Rectal smooth muscle tissue (tissue), 1 donor: Measurements from ENCODE around the gene BARHL1.

Source experiments
- H3K27ac ChIP-seq: one replicate; pipeline ENCODE4 v1.7.0; 2013; ENCODE audit warnings: low read depth, low read length, inconsistent platforms
- H3K27me3 ChIP-seq: one replicate; pipeline ENCODE4 v1.7.0; 2013; ENCODE audit warnings: low read length; ENCODE audit not compliant: control insufficient read depth, insufficient read depth
- H3K36me3 ChIP-seq: one replicate; pipeline ENCODE4 v1.7.0; 2013; ENCODE audit warnings: low read length; ENCODE audit not compliant: control insufficient read depth, insufficient read depth
- H3K4me1 ChIP-seq: one replicate; pipeline ENCODE4 v1.7.0; 2013; ENCODE audit warnings: low read length; ENCODE audit not compliant: control insufficient read depth, insufficient read depth
- H3K4me3 ChIP-seq: one replicate; pipeline ENCODE4 v1.7.0; 2013; ENCODE audit warnings: low read length
- H3K9ac ChIP-seq: one replicate; pipeline ENCODE4 v1.7.0; 2013; ENCODE audit warnings: low read length

BARHL1 gene

DNA sequence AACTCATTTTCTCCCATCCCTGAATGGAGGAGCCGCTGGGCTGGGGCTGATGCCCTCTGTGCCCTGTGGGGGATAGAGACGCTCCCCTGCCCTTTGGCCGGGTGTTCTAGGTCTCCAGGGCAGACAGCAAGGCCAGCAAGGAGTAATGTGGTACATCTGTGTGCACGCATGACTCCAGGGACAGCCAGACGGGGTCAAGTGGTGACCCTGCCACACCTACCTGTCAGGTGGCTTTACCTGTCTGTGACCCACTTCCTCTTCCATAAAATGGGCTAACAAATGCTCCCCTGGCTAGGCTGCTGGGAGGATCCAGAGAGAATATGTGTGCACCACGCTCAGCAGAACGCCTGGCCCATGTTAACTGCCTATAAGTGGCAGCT is 35.4 kb upstream of the BARHL1 start:
- no peak overlapping the region for H3K27ac ChIP-seq
- H3K36me3 ChIP-seq, result no peaks in the 10 kb centered on the region
- H3K4me3 ChIP-seq, result no peak overlapping the region
- no peak overlapping the region for H3K9ac ChIP-seq
- H3K27me3 ChIP-seq, result peaks cover 2% of the 10 kb centered on the region
- H3K4me1 ChIP-seq, result no peaks in the 10 kb centered on the region

DNA sequence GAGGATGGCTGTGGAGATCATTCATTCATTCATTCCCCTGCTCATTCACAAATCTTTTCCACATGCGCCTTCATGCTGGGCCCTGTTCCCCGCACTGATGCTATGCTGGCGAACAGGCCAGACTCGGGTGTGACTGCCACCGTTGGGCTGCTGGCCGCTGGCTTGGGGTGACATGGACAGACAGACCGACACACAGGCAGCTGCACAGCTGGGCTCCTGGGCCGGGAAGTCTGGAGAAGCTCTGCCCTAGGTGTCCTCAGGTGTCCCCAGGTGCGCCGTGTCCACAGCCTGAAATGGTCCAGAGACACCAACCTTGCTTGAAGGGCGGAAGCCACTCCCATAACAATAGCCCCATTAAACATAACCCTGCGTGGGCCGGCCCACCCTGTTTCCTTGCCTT is 35.0 kb upstream of the BARHL1 start:
- Histone ChIP-seq H3K36me3 (no peaks in the 10 kb centered on the region), H3K4me1 (no peaks in the 10 kb centered on the region), H3K4me3 (no peak overlapping the region), H3K9ac (no peak overlapping the region), H3K27me3 (no peaks in the 10 kb centered on the region), H3K27ac (no peak overlapping the region)

GRCh38 chr9:132547976-132548730 is 34.3 kb upstream of the BARHL1 start:
- Histone ChIP-seq H3K27me3 (no peaks in the 10 kb centered on the region), H3K4me3 (no peak overlapping the region), H3K4me1 (no peaks in the 10 kb centered on the region), H3K9ac (no peak overlapping the region), H3K27ac (no peak overlapping the region), H3K36me3 (no peaks in the 10 kb centered on the region)

- H3K4me1 ChIP-seq, result no peaks in the 10 kb centered on the region
- H3K27me3 ChIP-seq, result peaks cover 4% of the 10 kb centered on the region
- no peaks in the 10 kb centered on the region for H3K36me3 ChIP-seq
- H3K27ac ChIP-seq, result no peak overlapping the region
- H3K9ac ChIP-seq, result no peak overlapping the region
- no peak overlapping the region for H3K4me3 ChIP-seq
These were observed 33.4 kb upstream of the BARHL1 start for GRCh38 chr9:132548751-132549640.

DNA sequence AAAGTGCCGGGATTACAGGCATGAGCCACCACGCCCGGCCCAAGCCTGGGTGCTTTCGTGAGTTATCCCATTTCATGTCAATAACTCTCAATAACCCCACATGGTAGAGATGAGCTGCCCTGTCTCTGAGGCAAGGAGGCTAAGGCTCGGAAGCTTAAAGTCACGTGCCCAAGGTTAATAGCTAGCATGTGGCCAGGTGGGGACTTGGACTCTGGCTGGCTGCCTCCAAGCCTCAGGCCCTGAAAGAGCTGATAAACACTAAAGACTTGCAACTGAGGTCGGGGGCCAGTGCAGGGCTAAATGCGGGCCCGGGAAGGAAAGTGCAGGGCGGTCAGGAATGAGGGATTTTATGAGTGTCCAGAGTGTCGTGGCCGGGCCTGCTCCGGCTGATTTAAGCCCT is 30.9 kb upstream of the BARHL1 start:
- Histone ChIP-seq H3K9ac (no peak overlapping the region), H3K27ac (no peak overlapping the region), H3K27me3 (peaks cover 4% of the 10 kb centered on the region), H3K4me3 (no peak overlapping the region), H3K36me3 (no peaks in the 10 kb centered on the region), H3K4me1 (no peaks in the 10 kb centered on the region)

DNA sequence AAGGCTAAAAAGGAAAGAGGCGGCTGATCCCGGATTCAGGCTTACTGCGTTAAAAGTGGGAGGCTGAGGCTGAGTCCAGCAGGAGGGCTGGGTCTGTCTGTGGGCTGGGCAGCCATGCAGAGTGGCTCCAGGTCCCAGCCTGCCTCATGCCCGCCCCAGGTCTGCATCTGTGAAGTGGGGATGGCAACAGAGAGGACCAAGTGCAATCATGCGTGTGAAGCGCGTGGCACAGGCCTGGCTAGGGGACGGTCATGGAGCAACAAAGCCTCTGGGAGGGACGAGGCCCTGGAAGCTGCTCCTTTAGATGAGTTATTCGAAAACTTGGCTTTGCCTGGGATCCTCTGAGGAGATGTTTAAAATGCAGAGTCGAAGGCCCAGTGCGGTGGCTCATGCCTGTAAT is 30.4 kb upstream of the BARHL1 start:
- Histone ChIP-seq H3K4me3 (no peak overlapping the region), H3K9ac (no peak overlapping the region), H3K27ac (no peak overlapping the region), H3K27me3 (peaks cover 4% of the 10 kb centered on the region), H3K36me3 (no peaks in the 10 kb centered on the region), H3K4me1 (no peaks in the 10 kb centered on the region)

DNA sequence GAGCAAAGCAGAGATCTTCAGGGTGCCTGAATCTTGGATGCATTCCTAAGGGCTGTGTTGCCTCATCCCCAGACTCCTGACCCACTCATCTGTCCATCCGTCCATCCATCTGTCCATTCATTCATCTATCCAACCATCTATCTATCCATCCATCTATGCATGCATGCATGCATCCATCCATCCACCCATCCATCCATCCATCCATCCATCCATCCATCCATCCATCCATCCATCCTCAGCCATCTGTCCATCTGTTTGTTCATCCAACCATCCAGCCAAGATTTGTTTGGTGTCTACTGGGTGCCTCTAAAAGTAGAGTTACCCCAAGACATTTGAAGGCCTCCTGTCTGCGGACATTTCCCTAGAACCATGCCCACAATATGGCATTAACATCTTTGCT is 27.7 kb upstream of the BARHL1 start:
- Histone ChIP-seq H3K36me3 (no peaks in the 10 kb centered on the region), H3K27ac (no peak overlapping the region), H3K4me3 (no peak overlapping the region), H3K9ac (no peak overlapping the region), H3K4me1 (no peaks in the 10 kb centered on the region), H3K27me3 (peaks cover 4% of the 10 kb centered on the region)

GRCh38 chr9:132555528-132555927 is 26.9 kb upstream of the BARHL1 start:
- Histone ChIP-seq H3K27ac (no peak overlapping the region), H3K4me1 (no peaks in the 10 kb centered on the region), H3K9ac (no peak overlapping the region), H3K27me3 (peaks cover 4% of the 10 kb centered on the region), H3K4me3 (no peak overlapping the region), H3K36me3 (no peaks in the 10 kb centered on the region)

DNA sequence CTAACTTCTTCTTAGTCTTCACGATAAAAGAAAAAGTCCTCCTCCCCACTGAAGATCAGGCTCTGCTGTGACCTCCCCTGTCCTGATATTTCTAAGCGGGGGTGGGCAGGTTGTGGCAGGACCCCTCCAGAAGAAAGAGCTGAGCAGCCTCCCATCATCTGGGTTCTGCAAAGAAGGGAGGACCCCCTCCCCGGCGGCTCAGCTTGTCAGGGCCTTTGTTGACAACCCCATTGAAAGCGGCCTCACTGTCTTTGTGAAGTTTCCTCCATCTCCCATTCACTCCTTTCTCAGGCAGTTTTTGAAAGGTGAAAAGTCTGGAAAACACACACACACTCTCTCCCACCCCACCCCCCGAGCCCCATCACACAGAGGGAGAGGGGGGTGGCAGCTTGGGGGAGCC is 26.2 kb upstream of the BARHL1 start:
- H3K9ac ChIP-seq, result no peak overlapping the region
- H3K4me3 ChIP-seq, result no peak overlapping the region
- peaks cover 4% of the 10 kb centered on the region for H3K27me3 ChIP-seq
- H3K36me3 ChIP-seq, result no peaks in the 10 kb centered on the region
- no peak overlapping the region for H3K27ac ChIP-seq
- H3K4me1 ChIP-seq, result no peaks in the 10 kb centered on the region

DNA sequence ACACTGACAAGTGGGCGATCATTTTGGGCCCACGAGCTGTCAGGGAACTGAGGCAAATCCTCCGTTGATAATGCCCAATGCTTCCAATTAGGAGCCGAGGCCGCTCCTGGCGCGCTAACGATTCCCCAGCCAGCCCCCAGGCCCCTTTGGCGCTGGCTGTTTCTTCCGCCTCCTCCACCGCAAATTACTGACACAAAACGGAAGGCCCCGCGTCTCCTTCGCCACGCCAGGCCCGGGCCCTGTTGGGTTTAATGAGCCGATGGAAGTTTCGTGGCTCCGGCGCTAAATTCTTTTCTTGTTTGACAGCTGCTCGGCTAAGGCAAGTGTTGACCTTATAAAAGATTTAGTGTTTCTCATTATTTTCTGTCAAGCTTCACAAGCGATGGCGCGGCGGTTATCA is 25.7 kb upstream of the BARHL1 start:
- no peaks in the 10 kb centered on the region for H3K36me3 ChIP-seq
- H3K4me3 ChIP-seq, result no peak overlapping the region
- peaks cover 6% of the 10 kb centered on the region for H3K27me3 ChIP-seq
- H3K27ac ChIP-seq, result no peak overlapping the region
- H3K9ac ChIP-seq, result no peak overlapping the region
- H3K4me1 ChIP-seq, result no peaks in the 10 kb centered on the region

DNA sequence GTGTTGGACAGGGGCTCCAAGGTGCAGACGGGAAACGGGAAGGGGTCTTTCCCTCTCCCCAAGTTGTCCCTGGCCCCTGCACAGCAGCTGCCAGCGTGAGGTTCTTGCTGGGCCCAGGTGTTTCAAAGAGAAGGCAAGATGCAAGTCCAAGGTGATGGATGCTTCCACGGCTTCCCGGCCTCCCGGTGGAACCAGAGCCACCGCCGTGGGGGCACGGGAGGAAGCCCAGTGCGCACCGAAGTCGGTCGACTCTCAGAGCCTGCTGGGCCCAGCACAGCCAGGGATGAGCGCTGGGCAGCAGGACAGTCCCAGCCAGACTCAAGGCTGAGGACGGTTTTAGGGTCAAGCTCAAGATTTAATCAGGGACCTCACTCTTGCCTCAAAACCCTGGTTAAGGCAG is 25.2 kb upstream of the BARHL1 start:
- peaks cover 8% of the 10 kb centered on the region for H3K27me3 ChIP-seq
- H3K4me3 ChIP-seq, result no peak overlapping the region
- H3K9ac ChIP-seq, result no peak overlapping the region
- H3K36me3 ChIP-seq, result no peaks in the 10 kb centered on the region
- H3K4me1 ChIP-seq, result no peaks in the 10 kb centered on the region
- H3K27ac ChIP-seq, result no peak overlapping the region

DNA sequence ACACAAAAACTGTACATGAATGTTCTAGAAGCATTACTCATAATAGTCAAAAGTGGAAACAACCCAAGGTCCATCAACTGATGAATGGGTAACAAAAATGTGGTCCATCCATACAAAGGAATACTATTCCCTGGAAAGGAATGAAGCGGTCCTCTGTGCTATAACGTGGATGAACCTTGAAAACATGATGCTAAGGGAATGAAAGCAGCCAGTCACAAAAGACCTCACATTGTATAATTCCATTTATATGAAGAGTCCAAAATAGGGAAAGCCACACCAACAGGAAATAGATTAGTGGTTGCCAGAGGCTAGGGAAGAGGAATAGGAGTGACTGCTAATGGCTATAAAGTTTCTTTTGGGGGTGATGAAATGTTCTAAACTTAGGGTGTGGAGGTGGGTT is 22.7 kb upstream of the BARHL1 start:
- Histone ChIP-seq H3K27me3 (peaks cover 4% of the 10 kb centered on the region), H3K4me3 (no peak overlapping the region), H3K4me1 (no peaks in the 10 kb centered on the region), H3K27ac (no peak overlapping the region), H3K9ac (no peak overlapping the region), H3K36me3 (no peaks in the 10 kb centered on the region)
